ENCODE results near the gene ANO5.

DNA sequence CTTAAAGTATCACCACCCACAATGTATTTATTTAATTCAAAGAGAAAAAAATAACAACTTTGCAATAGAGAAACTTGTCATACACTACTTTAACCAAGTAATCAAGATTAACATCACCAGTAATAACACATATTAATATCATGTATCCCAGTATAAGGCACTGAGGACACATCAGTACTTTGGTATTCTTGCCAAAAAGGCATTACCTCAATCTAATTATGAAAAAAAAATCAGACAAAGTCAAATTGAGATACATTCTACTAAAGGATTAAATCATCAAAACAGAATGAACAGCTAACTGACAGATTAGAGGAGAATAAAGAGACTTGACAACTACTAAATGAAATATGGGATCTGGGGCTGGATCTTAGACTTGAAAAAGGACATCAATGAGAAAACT is 109.5 kb downstream of the ANO5 start:
- TF ChIP-seq, protein P1, sequence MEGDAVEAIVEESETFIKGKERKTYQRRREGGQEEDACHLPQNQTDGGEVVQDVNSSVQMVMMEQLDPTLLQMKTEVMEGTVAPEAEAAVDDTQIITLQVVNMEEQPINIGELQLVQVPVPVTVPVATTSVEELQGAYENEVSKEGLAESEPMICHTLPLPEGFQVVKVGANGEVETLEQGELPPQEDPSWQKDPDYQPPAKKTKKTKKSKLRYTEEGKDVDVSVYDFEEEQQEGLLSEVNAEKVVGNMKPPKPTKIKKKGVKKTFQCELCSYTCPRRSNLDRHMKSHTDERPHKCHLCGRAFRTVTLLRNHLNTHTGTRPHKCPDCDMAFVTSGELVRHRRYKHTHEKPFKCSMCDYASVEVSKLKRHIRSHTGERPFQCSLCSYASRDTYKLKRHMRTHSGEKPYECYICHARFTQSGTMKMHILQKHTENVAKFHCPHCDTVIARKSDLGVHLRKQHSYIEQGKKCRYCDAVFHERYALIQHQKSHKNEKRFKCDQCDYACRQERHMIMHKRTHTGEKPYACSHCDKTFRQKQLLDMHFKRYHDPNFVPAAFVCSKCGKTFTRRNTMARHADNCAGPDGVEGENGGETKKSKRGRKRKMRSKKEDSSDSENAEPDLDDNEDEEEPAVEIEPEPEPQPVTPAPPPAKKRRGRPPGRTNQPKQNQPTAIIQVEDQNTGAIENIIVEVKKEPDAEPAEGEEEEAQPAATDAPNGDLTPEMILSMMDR (IDR thresholded peaks at IDR 0.05): no peak
- TF ChIP-seq POLR2A (IDR thresholded peaks at IDR 0.05): no peak
